Measurements from ENCODE around the gene KCNN1.
A peak's percentile ranks its signal among the peaks of the same experiment; 100 is the strongest.
"Not testable (repeated sequence)": the region's sequence is repeated elsewhere in the genome, so short reads cannot be mapped to it uniquely, and the experiment has no call there.

KCNN1 gene

DNA sequence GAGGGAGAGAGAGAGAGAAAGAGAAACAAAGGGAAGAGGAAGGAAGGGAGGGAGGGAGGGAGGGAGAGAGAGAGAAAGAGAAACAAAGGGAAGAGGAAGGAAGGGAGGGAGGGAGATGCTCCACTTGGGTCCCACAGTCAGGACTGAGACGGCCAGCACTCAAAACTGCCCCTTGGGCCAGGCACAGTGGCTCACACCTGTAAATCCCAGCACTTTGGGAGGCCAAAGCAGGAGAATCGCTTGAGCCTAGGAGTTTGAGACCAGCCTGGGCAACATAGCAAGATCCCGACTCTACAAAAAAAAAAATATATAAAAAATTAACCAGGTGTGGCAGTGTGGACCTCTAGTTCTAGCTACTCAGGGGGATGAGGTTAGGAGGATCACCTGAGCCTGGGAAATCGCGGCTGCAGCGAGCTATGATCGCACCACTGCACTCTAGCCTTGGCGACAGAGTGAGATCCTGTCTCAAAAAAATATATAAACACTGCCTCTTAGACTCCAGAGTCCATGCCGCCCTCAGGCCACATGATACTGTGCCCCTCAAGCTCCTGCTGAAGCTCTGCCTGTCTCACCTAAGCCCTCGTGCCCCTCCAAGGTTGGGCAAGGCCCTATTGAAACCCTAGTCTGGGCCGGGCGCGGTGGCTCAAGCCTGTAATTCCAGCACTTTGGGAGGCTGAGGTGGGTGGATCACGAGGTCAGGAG, 49.5 kb downstream of the KCNN1 start:
- Mint-ChIP-seq H3K4me1 (peaks cover 67% of the 10 kb centered on the region), H3K9me3 (no peaks in the 10 kb centered on the region), H3K36me3 (peaks cover 54% of the 10 kb centered on the region), H3K27ac (peak overlapping the region; percentile 56), H3K4me3 (no peak overlapping the region)
- no peak for ATAC-seq
- no peak for DNase-seq (ENCODE audit: low spot score in 2 of 2)

DNA sequence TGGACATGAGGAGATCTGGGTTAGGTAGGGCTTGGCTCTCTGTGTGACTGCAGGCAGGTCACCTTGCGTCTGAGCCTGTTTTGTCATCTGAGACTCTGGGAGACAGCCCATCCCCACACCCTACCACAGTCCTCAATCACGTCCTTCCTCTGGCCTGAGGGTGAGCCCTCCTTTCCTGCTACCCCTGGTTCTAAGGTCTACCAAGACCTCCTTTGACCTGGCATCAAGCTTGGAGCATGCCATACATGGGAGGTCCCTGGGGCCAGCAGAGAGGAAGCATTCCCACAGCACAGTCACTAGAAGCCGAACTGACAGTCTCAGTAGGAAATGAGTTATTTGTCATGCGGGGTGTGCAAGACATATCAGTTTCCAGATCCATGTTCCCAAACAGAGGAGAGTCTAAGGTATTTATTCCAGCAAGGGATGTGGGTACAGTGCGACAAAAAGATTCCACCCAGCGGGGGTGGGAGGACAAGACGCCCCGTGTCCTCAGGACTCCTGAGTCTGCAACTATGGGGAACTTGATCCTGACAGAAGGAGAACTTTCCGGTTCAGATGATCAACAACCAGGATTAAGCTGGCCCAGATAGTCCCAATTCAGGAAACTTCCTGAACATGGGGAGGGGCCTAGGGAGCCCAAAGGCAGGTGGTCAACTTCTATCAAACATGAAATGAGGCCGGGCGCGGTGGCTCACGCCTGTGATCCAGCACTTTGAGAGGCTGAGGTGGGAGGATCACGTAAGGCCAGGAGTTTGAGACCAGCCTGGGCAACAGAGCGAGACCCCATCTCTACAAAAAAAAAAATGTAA, 50.6 kb downstream of the KCNN1 start:
- peaks cover 54% of the 10 kb centered on the region for H3K36me3 Mint-ChIP-seq
- ATAC-seq (no peak), DNase-seq (ENCODE audit: low spot score in 2 of 2) (no peak)
- H3K4me1 Mint-ChIP-seq = peaks cover 78% of the 10 kb centered on the region
- H3K4me3 Mint-ChIP-seq = no peak overlapping the region
- H3K27ac Mint-ChIP-seq = peak overlapping the region; percentile 56
- peaks cover 3% of the 10 kb centered on the region for H3K9me3 Mint-ChIP-seq

DNA sequence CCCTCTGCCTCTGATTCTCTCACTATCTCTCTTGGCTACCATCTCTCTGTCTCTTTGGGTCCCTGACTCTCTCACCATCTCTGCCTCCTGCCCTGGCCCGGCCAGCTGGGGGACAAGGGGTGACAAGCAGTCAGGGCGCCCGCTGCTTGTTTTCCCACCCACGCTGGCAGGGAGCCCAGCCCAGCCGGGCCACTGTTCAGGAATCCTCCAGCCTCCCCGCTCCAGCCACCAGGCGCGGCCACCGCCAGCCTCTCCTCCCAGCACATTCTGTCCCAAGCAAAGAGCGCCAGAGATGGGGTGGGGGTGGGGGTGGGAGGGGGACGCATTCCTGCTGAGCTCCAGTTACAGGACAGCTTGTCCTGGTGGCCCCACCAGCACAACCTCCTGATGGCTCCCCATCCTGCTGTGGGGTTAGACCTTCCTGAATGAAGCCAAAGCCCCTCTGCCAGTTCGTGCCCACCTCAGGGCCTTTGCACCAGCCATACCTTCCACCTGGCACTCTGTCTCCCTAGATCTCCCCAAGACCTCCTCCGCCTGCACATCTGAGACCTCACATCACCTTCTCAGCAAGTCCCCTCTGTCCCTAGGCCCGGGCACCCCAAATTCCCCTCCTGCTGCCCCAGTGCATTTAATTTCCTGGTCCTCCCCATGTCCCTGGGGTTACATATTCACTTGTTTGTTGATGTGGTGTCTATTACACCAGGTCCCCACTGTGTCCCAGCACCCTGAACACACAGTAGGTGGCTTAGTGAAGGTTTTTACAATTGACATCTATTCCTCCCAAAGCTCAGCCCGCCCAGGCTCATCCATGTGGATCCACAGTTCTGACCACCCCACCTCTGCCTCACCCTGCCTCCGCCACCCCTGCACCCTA, 53.5 kb downstream of the KCNN1 start:
- ATAC-seq = no peak
- Mint-ChIP-seq H3K27ac (peak overlapping the region; percentile 97), H3K9me3 (peaks cover 3% of the 10 kb centered on the region), H3K4me1 (peaks cover 66% of the 10 kb centered on the region), H3K4me3 (peak overlapping the region; percentile 70), H3K36me3 (peaks cover 25% of the 10 kb centered on the region)
- no peak for DNase-seq (ENCODE audit: low spot score in 2 of 2)

DNA sequence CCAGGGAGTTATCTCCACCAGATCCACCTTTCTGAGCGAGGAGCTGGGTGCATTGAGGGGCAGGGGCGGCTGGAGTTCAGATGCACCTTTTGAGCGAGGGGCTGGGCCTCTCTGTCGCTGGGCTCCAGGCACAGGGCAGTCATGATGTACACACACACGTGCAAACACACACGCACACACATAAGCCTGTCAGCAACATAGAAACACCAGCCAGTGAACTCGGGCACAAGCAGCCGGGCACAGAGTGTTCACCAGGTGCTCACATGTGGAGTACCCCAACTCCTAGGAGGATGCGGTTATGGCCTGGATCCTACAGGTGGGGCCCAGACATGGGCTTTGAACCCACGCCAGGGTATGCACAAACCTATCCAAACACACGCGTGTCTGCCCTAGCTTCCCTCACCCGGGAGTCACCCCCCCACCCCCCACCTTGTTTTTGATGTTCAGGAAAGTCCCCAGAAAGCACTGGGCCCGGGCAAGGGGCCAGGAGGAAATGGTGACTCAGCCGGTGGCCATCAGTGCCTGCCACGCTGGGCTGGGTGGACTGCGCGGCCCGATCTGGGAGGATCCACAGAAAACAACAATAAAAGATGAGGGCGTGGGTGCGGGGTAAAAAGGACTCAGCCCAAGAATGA, 54.3 kb downstream of the KCNN1 start:
- H3K36me3 Mint-ChIP-seq = peaks cover 18% of the 10 kb centered on the region
- ATAC-seq = peak; percentile 68

DNA sequence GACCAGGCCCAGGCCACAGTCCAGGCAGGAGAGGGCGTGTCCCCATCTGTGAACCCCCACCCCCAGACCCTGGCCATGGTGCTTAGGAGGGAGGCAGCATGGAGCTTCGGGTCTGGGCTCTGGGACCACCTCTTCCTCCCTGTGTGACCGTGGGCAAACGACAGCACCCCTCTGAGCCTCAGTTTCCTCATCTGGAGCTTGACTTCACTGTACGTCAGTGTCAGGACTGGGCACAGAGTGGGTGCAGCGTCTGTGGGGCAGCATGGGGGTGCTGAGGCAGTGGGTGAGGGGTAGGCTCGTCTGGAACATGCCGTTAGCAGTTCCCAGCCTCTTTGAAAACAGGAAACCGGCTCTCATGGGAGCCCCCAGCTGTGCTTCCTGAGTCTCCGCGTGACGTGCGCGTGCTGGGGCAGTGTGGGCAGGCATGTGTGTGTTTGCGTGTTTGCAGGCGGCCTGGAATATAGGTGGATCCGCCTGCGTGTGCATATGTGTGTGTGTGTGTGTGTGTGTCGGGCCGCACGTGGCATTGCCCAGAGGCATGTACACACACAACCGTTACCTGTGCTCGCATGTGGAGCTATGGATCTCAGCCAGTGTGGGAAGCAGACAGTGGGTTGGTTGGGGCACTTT, 56.8 kb downstream of the KCNN1 start:
- H3K4me3 Mint-ChIP-seq = peak overlapping the region; percentile 70
- DNase-seq (ENCODE audit: low spot score in 2 of 2) = no peak
- H3K27ac Mint-ChIP-seq = peak overlapping the region; percentile 74
- peaks cover 3% of the 10 kb centered on the region for H3K9me3 Mint-ChIP-seq
- H3K36me3 Mint-ChIP-seq = peaks cover 18% of the 10 kb centered on the region
- H3K4me1 Mint-ChIP-seq = peaks cover 51% of the 10 kb centered on the region
- ATAC-seq = no peak

More for the DNA sequence above, 54.3 kb downstream of the KCNN1 start:
- peak overlapping the region; percentile 97 for H3K27ac Mint-ChIP-seq
- DNase-seq (ENCODE audit: low spot score in 2 of 2) = peak in 1 of 2 donors; percentile 73
- peaks cover 3% of the 10 kb centered on the region for H3K9me3 Mint-ChIP-seq
- peak overlapping the region; percentile 70 for H3K4me3 Mint-ChIP-seq
- H3K4me1 Mint-ChIP-seq = peaks cover 62% of the 10 kb centered on the region

DNA sequence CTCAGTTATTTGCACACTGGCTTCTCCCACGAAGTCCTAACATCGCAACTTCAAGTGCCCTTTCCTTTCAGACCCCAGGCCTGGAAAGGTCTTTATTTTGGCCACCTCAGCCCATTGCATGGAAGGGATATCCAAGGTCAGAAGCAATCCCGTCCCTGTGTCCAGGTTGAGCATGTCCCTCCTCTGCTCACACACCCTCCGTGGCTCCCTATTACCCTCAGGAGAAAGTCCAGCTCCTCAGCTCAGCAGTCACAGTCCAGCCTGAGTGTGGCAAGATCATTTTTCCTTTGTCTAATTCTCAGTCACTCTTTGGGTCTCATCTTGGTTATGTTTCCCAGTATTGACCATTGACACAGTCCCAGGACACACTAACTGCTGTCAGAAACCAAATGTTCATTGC, 60.2 kb downstream of the KCNN1 start:
- H3K27ac Mint-ChIP-seq = no peak overlapping the region
- no peak for DNase-seq (ENCODE audit: low spot score in 2 of 2)

DNA sequence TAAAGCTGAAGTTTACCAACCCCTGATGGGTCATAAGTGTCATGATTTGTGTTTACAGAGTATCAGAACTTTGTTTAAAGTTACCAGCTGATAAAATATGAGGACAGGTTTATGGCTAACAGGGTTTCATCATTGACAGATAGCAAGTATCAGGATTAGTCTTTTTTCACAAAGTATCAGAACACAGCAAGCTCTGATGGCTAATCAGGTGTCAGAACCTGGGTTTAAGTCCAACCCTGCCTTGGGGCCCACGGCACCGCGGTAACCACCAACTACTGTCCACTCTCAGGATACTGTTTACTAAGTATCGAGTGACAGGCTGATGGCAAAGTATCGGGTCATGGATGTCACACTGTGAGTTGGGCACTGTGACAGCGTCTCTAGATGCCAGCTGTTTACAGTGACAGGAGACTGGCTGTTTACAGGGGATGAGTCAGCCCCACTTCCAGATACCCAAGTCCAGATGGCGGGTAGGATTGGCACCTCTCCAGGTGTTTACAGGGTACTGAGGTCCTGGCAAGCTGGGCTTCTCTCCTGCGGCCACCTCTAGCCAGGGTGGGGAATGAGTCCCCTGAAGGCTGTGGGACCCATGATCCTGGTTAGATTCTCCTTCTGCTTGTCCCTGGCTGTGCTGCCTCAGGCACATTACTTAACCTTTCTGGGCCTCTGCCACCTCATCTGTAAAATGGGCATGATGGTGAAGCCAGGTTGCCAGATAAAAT, 62.9 kb downstream of the KCNN1 start:
- no peak overlapping the region for H3K27ac Mint-ChIP-seq
- ATAC-seq = peak; percentile 11

More for the DNA sequence above, 60.2 kb downstream of the KCNN1 start:
- H3K4me3 Mint-ChIP-seq = no peak overlapping the region
- ATAC-seq = no peak
- H3K9me3 Mint-ChIP-seq = peaks cover 3% of the 10 kb centered on the region
- H3K4me1 Mint-ChIP-seq = peaks cover 26% of the 10 kb centered on the region
- H3K36me3 Mint-ChIP-seq = peaks cover 4% of the 10 kb centered on the region

DNA sequence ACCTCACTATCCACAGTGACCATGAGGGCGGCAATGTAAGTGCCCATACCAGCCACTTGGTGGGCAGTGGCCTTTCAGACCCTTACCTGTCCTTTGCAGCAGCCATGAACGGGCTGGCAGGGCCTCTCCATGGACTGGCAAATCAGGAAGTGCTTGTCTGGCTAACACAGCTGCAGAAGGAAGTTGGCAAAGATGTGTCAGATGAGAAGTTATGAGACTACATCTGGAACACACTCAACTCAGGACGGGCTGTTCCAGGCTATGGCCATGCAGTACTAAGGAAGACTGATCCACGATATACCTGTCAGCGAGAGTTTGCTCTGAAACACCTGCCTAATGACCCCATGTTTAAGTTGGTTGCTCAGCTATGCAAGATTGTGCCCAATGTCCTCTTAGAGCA, 64.5 kb downstream of the KCNN1 start:
- H3K36me3 Mint-ChIP-seq; H3K27ac Mint-ChIP-seq; H3K9me3 Mint-ChIP-seq; H3K4me3 Mint-ChIP-seq; DNase-seq (ENCODE audit: low spot score in 2 of 2); H3K4me1 Mint-ChIP-seq: not testable (repeated sequence)
- ATAC-seq = peak; percentile 21

More for the DNA sequence above, 62.9 kb downstream of the KCNN1 start:
- H3K9me3 Mint-ChIP-seq = no peaks in the 10 kb centered on the region
- no peaks in the 10 kb centered on the region for H3K36me3 Mint-ChIP-seq
- DNase-seq (ENCODE audit: low spot score in 2 of 2) = no peak
- no peak overlapping the region for H3K4me3 Mint-ChIP-seq
- H3K4me1 Mint-ChIP-seq = peaks cover 6% of the 10 kb centered on the region

DNA sequence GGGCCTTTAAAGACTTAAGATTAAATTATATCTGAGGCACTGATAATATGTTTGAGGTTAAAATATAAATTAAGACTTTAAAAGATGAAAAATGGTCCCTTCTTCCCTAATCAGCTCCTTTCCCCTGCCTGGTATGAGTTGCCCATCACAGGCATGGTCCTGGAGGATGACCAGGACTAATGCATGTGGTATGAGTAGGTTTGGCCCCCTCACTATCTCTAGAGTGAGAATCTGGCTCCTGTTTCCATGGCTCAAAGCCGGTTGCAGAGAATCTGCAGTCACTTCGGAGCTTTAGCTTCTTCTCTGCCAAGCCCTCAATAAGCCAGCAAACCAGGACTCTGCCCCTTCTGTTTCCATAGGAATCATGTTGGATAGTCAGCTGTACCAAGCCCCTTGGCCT, 65.2 kb downstream of the KCNN1 start:
- not testable (repeated sequence) for ATAC-seq; H3K4me3 Mint-ChIP-seq; H3K27ac Mint-ChIP-seq; H3K4me1 Mint-ChIP-seq; H3K36me3 Mint-ChIP-seq; H3K9me3 Mint-ChIP-seq; DNase-seq (ENCODE audit: low spot score in 2 of 2)

DNA sequence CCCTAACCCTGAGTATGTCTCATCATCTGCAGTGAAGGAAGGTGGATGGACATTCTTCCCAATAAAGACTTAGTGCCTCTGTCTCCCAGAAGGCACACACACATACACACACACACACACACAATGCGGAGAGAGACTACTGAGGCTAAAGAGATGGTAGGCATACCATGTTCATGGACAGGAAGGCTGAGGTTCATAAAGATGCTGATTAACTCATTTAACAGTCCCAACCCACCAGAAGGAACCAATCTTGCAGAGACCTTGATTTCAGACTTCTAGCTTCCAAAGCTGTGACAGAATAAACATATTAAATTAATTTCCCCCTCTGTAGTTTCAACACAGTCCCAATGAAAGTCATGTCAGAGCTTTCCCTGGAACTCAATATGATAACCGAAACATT, 74.1 kb downstream of the KCNN1 start:
- DNase-seq (ENCODE audit: low spot score in 2 of 2) (no peak), ATAC-seq (no peak)
- Mint-ChIP-seq H3K36me3 (peaks cover 26% of the 10 kb centered on the region), H3K27ac (no peak overlapping the region), H3K4me3 (no peak overlapping the region), H3K4me1 (peaks cover 25% of the 10 kb centered on the region), H3K9me3 (no peaks in the 10 kb centered on the region)

DNA sequence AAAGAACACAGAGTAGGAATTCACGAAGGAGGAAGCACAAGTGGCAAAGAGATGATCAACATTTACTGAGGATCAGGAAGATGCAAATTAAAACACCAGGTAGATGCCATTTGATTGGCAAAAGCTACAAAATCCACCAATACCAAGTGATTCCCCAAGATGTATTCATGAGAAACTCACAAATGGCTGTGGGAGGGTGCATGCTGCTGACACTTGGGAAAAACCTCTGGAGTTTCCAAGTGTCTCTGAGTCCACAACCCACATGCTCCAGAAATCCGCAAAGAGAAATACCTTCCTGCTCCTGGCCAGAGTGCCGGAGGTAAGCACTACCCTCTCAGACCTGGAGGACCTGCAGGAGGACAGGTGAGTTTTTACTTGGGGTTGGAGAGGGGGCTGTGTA, 76.8 kb downstream of the KCNN1 start:
- peak overlapping the region; percentile 7 for H3K27ac Mint-ChIP-seq
- peaks cover 37% of the 10 kb centered on the region for H3K4me1 Mint-ChIP-seq
- H3K36me3 Mint-ChIP-seq = peaks cover 26% of the 10 kb centered on the region
- peak overlapping the region; percentile 74 for H3K4me3 Mint-ChIP-seq
- no peak for DNase-seq (ENCODE audit: low spot score in 2 of 2)
- no peak for ATAC-seq
- no peaks in the 10 kb centered on the region for H3K9me3 Mint-ChIP-seq

DNA sequence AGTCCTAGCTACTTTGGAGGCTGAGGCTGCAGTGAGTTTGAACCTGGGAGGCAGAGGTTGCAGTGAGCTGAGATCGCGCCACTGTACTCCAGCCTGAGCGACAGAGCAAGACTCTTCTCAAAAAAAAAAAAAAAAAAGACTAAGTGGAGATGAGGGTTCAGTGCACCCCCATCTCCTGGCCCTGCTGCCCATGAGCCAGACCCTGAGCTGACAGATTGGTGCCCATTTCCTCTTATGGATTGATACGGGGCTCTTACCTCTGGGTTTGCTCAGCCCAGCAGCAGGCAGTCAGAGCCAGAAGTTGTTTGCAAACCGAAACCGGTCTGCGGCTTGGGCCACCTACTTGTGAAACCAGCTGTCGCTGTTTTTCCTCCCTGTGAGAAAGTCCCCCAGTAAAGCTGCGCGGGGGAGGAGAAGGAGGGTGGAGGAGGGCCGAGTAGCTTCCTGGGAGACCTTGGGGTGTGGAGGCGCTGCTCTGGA, 78.0 kb downstream of the KCNN1 start:
- peak; percentile 72 to 93 for DNase-seq (ENCODE audit: low spot score in 2 of 2)
- H3K9me3 Mint-ChIP-seq = no peaks in the 10 kb centered on the region
- H3K4me3 Mint-ChIP-seq = peak overlapping the region; percentile 74
- peak overlapping the region; percentile 87 for H3K27ac Mint-ChIP-seq
- ATAC-seq = peak; percentile 99
- peaks cover 41% of the 10 kb centered on the region for H3K4me1 Mint-ChIP-seq
- peaks cover 26% of the 10 kb centered on the region for H3K36me3 Mint-ChIP-seq

DNA sequence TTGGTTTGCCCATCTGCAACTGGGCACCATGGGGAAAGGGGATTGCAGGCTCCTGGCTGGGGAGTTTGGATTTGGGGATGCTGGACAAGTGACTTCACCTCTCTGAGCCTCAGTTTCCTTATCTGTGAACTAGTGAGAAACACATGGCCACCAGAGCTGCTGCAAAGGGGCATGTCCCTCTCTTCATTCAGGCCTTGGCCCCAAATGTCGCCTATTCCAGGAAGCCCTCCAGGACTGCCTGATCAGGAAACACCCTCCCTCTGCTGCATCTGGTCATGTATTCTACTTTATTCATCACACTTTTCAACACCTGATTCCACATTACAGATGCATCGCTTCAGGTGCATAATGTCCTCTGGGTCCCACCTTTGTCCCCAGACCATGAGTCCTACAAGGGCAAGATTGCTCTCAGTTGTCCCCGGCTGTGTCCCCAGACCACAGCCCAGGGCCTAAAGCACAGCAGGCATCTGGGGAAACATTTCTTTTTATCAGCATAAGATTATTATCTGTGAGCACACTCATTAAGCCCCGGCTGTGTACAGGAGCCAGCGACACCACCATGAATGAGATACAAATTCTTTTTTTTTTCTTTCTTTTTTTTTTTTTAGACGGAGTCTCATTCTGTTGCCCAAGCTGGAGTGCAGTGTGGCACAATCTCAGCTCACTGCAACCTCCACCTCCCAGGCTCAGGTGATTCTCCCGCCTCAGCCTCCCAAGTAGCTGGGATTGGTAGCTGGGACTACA, 78.6 kb downstream of the KCNN1 start:
- no peaks in the 10 kb centered on the region for H3K9me3 Mint-ChIP-seq
- peaks cover 47% of the 10 kb centered on the region for H3K4me1 Mint-ChIP-seq
- H3K36me3 Mint-ChIP-seq = peaks cover 26% of the 10 kb centered on the region
- H3K4me3 Mint-ChIP-seq = peak overlapping the region; percentile 74
- peak; percentile 11 for ATAC-seq
- H3K27ac Mint-ChIP-seq = peak overlapping the region; percentile 87
- no peak for DNase-seq (ENCODE audit: low spot score in 2 of 2)

Data from stimulated activated effector memory CD8-positive, alpha-beta T cell treated with anti-CD3 and anti-CD28 coated beads, Interleukin-12 subunit alpha, Interleukin-12 subunit beta, amount 100 ng/mL, for 72 hours (primary cell).